ENCODE data around the gene KCNV2.
"Not testable (repeated sequence)": the region's sequence is repeated elsewhere in the genome, so short reads cannot be mapped to it uniquely, and the experiment has no call there.

Gene KCNV2

GRCh38 chr9:2697492-2697891 lies 19.8 kb upstream of the KCNV2 start:
- TF ChIP-seq JUND (IDR thresholded peaks at IDR 0.05; ENCODE audit: low read depth): no peak
- no peak for DNase-seq (ENCODE audit: low read depth in 1 of 2, low spot score in 1 of 2)

GRCh38 chr9:2700398-2700797 lies 16.9 kb upstream of the KCNV2 start:
- in situ Hi-C loops (cut with HindIII; ENCODE audit: low pct_unique_long_range_greater_than_20kb, low sequenced_read_pairs): no loop called here
- peak in 1 of 2 experiments; percentile 11 for DNase-seq (ENCODE audit: low read depth in 1 of 2, low spot score in 1 of 2)
- TF ChIP-seq JUND (IDR thresholded peaks at IDR 0.05; ENCODE audit: low read depth): no peak

More at GRCh38 chr9:2697492-2697891, 19.8 kb upstream of the KCNV2 start:
- in situ Hi-C loops (cut with HindIII; ENCODE audit: low pct_unique_long_range_greater_than_20kb, low sequenced_read_pairs): no loop called here

- no peak for TF ChIP-seq JUND (IDR thresholded peaks at IDR 0.05; ENCODE audit: low read depth)
- in situ Hi-C loops (cut with HindIII; ENCODE audit: low pct_unique_long_range_greater_than_20kb, low sequenced_read_pairs): no loop called here
- no peak for DNase-seq (ENCODE audit: low read depth in 1 of 2, low spot score in 1 of 2)
Measured at GRCh38 chr9:2700909-2701550, 16.3 kb upstream of the KCNV2 start.

- no peak for TF ChIP-seq JUND (IDR thresholded peaks at IDR 0.05; ENCODE audit: low read depth)
- in situ Hi-C loops (cut with HindIII; ENCODE audit: low pct_unique_long_range_greater_than_20kb, low sequenced_read_pairs): no loop called here
- no peak for DNase-seq (ENCODE audit: low read depth in 1 of 2, low spot score in 1 of 2)
Measured at GRCh38 chr9:2704504-2704903, 12.8 kb upstream of the KCNV2 start.

- in situ Hi-C loops (cut with HindIII; ENCODE audit: low pct_unique_long_range_greater_than_20kb, low sequenced_read_pairs); DNase-seq (ENCODE audit: low read depth in 1 of 2, low spot score in 1 of 2): not testable (repeated sequence)
Measured at GRCh38 chr9:2707256-2707655, 10.1 kb upstream of the KCNV2 start.

- TF ChIP-seq JUND (IDR thresholded peaks at IDR 0.05; ENCODE audit: low read depth): no peak
- DNase-seq (ENCODE audit: low read depth in 1 of 2, low spot score in 1 of 2): no peak
- in situ Hi-C loops (cut with HindIII; ENCODE audit: low pct_unique_long_range_greater_than_20kb, low sequenced_read_pairs): no loop called here
Measured at GRCh38 chr9:2709645-2710101, 7.6 kb upstream of the KCNV2 start.

GRCh38 chr9:2711716-2712115 lies 5.6 kb upstream of the KCNV2 start:
- no peak for TF ChIP-seq JUND (IDR thresholded peaks at IDR 0.05; ENCODE audit: low read depth)
- no peak for DNase-seq (ENCODE audit: low read depth in 1 of 2, low spot score in 1 of 2)
- in situ Hi-C loops (cut with HindIII; ENCODE audit: low pct_unique_long_range_greater_than_20kb, low sequenced_read_pairs): no loop called here

- in situ Hi-C loops (cut with HindIII; ENCODE audit: low pct_unique_long_range_greater_than_20kb, low sequenced_read_pairs): no loop called here
- TF ChIP-seq JUND (IDR thresholded peaks at IDR 0.05; ENCODE audit: low read depth): no peak
- DNase-seq (ENCODE audit: low read depth in 1 of 2, low spot score in 1 of 2): no peak
Measured at GRCh38 chr9:2718001-2718697, 839 bp downstream of the KCNV2 start.

- in situ Hi-C loops (cut with HindIII; ENCODE audit: low pct_unique_long_range_greater_than_20kb, low sequenced_read_pairs): no loop called here
- no peak for TF ChIP-seq JUND (IDR thresholded peaks at IDR 0.05; ENCODE audit: low read depth)
- no peak for DNase-seq (ENCODE audit: low read depth in 1 of 2, low spot score in 1 of 2)
Measured at GRCh38 chr9:2718698-2719033, 1.4 kb downstream of the KCNV2 start.

- no peak for TF ChIP-seq JUND (IDR thresholded peaks at IDR 0.05; ENCODE audit: low read depth)
- in situ Hi-C loops (cut with HindIII; ENCODE audit: low pct_unique_long_range_greater_than_20kb, low sequenced_read_pairs): no loop called here
- no peak for DNase-seq (ENCODE audit: low read depth in 1 of 2, low spot score in 1 of 2)
Measured at GRCh38 chr9:2720179-2720654, 2.9 kb downstream of the KCNV2 start.

- DNase-seq (ENCODE audit: low read depth in 1 of 2, low spot score in 1 of 2): no peak
Measured at GRCh38 chr9:2722715-2723114, 5.4 kb downstream of the KCNV2 start.

GRCh38 chr9:2723376-2724065 lies 6.2 kb downstream of the KCNV2 start:
- in situ Hi-C loops (cut with HindIII; ENCODE audit: low pct_unique_long_range_greater_than_20kb, low sequenced_read_pairs): no loop called here
- no peak for TF ChIP-seq JUND (IDR thresholded peaks at IDR 0.05; ENCODE audit: low read depth)
- no peak for DNase-seq (ENCODE audit: low read depth in 1 of 2, low spot score in 1 of 2)

More at GRCh38 chr9:2722715-2723114, 5.4 kb downstream of the KCNV2 start:
- in situ Hi-C loops (cut with HindIII; ENCODE audit: low pct_unique_long_range_greater_than_20kb, low sequenced_read_pairs): no loop called here
- no peak for TF ChIP-seq JUND (IDR thresholded peaks at IDR 0.05; ENCODE audit: low read depth)

GRCh38 chr9:2725126-2725525 lies 7.8 kb downstream of the KCNV2 start:
- DNase-seq (ENCODE audit: low read depth in 1 of 2, low spot score in 1 of 2): no peak
- in situ Hi-C loops (cut with HindIII; ENCODE audit: low pct_unique_long_range_greater_than_20kb, low sequenced_read_pairs): no loop called here
- TF ChIP-seq JUND (IDR thresholded peaks at IDR 0.05; ENCODE audit: low read depth): no peak
